GM21515 (cell line): ENCODE measurements around the gene CD63.

Experiments used
- ATAC-seq: cut with Tn5 transposase; IDR thresholded peaks from one replicate; pipeline ENCODE4 v1.9.1; 2021; ENCODE audit not compliant: unreplicated experiment

The CD63 gene

DNA sequence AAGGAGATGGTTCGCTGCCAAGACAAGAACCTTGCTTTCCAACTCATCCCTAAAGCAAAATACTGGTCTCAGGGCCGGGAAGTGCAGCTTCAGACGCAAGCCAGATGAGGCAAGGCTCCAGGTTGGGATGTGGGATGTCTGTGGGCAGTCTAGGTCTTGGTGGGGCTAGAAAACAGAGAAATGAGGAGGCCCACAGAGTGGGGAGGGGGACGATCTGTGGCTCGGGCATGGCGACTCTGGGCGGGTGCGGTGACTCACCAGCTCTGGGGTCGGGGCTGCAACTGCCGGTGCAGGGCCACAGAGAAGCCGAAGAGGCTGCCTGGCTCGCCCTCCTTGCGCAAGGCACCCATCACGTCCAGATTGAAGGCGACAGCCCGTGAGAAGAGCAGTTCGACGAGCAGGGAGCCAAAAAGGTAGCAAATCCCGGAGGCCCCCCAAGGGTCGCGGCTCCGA, 21.6 kb downstream of the CD63 start:
- ATAC-seq = no peak

- no peak for ATAC-seq
Observed at GRCh38 chr12:55706568-55707218, 22.1 kb downstream of the CD63 start.

GRCh38 chr12:55705782-55706402, 22.9 kb downstream of the CD63 start:
- no peak for ATAC-seq

GRCh38 chr12:55704824-55705718, 23.7 kb downstream of the CD63 start:
- no peak for ATAC-seq

DNA sequence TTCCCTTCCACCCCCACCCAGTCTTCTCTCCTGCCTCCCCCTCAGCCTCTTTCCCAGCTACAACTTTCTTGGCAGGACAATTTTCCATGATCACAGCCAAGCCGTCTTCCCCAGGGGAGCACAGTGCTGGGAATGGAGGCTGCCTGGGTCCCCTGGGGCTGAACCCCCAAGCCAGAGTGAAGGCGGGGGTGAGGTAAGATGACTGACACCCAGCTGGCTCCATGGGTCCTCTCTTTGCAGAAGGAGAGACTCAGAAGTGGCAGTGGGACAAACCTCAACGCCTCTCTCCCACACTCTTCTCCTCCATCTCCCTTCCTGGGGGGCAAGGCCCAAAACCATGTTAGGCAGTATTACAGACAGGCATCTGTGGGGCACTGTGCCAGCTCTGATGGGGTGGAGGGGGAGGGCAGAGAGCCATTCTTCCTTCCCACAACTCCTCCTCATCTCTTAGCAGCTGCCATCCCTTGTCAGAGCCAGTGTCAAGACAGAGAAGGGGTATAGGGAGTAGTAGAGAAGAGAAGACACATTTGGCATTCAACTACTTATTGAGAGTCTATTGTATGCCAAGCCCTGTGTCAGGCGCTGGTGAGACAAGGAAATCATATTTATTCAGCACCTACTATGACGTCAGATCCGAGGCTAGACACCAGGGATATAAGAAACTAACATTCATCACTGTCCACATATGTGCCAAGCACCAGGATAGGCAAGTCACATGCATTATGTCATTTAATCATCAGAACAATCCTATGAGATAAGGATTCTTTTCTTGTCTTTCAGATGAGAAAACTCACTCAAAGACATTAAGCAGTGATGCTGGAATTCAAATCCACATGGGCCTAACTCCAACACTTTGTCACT, 24.7 kb downstream of the CD63 start:
- ATAC-seq = no peak

- ATAC-seq = no peak
Observed at GRCh38 chr12:55703288-55703687, 25.5 kb downstream of the CD63 start.

- no peak for ATAC-seq
Observed at GRCh38 chr12:55702861-55703260, 25.9 kb downstream of the CD63 start.

DNA sequence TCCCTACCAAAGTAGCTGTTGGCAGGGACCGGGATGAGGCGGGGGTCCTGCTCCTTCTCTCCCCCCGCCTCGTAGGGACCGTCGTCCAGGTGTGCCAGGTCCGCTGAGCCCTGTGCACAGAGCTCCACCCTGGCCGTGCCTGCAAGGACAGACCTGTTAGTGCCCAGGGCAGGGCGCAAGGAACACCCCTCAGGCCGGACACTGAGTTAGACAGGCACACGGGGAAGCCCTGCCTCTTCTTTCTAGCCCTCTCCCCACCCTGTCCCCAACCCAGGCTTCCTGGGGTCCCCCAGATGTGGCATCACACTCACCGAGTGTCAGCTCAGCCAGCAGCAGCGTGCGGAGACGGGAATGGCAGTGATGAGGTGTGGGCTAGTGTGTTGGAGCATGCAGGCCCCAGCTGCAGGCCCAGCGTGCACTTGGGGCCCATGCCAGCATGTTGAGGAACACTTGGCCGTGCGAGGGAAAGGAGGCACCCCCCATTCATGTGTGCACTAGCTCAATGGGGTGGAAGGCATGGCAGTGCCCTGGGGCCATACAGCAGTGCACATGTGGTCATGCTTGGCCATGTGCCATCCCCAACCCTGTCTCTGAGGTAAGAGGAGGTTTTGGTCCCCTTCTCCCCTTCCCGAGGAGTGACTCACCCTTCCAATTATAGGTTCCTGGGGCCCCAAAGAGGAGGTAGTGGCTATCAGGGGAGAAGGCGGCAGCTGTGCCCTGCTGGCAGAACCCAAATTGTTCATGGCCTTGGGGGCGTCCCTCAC, 28.4 kb downstream of the CD63 start:
- ATAC-seq = no peak

- no peak for ATAC-seq
Observed at GRCh38 chr12:55699471-55700055, 29.2 kb downstream of the CD63 start.

DNA sequence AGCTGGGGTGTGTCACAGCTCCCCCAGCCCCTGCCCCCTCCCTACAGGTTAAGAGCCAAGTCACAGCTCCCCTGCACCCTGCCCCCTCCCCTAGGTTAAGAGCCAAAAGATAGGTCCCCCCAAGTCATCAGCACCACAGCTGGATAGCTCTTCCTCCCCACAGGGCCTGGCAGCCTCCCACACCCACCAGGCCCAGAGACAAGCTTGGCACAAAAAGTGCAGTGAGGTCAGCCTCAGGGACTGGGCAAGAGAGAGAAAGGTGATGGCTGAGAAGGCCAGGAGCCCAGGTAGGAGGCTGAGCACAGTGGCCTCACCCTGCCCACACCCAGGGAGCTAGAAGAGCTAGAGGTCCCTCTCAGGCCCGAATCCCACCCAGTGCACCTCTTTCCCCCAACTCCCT, 29.8 kb downstream of the CD63 start:
- no peak for ATAC-seq

DNA sequence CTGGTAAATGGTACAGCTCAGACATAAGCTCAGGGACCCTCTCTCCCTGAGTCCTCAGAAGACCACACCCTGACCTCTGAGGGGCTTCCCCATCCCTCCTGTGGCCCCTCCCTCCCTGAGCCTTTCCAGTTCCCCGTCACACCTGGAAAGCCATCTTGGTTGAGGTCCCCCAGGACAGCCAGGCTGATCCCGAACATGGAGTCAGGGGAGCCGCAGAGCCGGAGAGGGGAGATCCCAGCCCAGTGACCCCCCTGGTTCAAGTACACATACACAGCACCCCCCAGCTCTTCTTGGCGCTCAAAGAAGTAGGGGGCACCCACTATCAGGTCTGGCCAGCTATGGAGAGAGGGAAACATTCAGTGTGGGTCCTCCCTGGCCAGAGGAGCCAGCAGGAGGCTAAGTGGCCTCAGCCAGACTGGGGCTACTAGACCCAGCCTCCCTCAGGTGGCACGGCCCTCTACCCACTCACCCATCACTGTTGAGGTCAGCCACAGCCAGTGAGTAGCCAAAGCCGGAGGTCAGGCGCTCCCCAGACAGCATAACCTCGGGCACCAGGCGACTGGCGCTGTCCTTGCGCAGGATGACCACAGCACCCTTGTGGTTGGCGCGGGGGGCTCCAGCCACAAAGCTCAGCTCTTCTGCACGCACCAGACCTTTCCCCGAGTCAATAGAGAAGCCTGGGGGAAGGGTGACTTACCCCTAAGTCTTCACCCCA, 30.4 kb downstream of the CD63 start:
- ATAC-seq = no peak

DNA sequence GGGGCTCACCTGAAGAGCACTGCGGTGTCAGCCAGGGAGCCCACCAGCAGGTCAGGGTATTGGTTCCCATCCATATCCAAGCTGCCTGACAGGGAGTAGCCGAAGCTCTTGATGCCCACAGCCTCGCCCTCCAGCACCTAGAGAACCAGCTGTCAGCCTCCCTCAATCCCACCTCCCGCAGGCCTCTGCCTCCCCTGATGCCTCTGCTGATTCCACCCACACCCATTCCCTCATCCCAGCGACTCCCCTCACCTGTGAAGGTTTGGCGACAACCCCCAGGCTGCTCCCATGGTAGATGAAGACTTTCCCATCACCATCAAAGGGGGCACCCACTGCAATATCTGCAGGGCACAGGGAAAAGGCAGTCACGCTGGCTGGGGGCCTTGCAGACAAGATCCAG, 31.1 kb downstream of the CD63 start:
- ATAC-seq = no peak

GRCh38 chr12:55696796-55697462, 31.9 kb downstream of the CD63 start:
- ATAC-seq = no peak

DNA sequence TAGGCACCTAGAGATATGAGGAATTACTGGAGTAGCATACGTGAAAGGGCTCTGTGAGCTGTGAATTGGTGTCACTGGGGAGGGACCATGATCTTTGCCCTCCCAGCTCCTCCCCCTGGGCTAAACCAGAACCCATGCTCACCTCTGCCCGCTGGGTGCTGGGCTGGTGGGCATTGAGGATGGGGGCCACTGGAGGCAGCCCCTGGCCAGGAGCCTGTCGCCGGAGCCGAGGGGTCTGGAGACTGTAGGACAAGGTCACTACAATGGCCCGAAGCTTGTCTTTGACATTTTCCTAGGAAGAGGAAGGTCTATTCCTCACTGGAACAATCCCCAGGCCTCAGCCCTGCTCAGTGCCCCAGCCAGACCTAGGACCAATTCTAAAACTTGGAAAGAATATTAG, 32.7 kb downstream of the CD63 start:
- no peak for ATAC-seq

DNA sequence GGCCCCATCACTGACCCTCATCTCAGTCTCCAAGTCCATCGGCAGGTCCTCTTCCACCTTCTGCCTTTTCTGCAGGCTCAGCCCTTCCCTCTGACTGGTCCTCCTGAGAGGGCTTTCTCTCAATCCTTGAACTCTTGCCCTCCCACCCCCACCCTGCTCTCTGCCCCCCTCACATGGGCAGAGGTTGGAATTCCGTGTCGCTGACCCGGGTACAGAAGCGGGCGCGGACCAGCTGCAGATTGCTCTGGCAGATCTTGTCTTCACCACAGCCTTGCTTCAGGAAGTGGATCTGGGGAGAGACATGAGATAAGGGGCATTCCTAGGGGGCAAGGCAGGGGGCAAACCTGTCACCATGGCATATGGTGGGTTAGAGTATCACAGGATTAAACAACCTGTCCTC, 33.5 kb downstream of the CD63 start:
- ATAC-seq = no peak

DNA sequence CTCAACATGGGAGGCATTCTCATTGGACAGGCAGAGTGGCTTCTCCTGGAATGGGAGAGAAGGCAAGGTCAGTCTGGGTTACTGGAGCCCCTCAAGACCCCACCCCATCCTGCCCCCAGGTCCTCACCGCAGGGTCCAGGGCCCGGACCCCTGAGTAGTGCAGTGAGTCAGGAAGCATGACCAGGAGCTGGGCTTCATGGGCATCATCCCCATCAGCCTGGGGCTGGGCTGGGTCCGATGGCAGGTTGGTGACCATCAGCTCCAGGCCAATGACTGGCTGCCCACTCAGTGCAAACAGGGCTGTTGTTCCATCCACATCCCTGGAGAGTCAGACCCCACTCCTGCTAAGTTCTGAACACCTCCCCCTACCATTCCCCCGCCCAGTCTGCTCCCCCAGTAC, 34.2 kb downstream of the CD63 start:
- ATAC-seq = no peak

- ATAC-seq = no peak
Observed at GRCh38 chr12:55694188-55694515, 34.7 kb downstream of the CD63 start.

DNA sequence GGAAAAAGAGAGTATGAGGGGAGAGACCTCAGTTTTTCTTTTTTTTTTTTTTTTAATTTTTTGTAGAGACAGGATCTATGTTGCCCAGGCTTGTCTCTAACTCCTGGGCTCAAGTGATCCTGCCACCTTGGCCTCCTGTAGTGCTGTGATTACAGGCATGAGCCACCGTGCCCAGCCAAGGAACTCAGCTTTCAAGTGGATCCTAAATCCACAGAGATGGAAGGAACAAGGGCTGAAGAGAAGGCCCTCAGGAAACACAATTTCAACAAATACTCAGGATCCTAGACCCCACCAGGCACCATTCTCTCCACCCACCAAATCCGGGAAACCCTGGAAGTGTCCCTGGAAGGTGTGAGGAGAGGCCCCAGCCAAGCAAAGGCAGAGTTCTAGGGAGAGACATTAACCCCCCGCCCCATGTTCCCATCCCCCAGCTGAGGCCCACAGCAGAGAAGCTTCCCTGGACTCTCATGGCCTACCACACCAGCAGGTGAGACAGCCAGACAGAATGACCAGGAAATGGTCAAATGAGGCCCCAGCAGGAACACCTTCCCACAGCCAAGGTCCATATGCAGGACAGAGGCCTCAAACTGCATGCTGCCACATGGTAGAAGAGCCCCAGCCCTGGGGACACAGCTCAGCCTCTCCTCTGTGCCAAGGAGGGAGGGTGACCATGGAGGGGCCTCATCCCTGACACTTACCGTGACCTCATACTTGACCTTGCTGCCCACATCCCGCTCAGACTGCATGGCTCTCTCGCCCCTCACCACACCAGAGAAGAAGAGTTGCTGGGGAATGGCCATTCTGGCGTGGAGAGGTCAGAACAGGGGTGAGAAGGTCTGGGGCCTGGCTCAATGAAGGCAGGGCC, 35.3 kb downstream of the CD63 start:
- ATAC-seq = no peak
